Lung (tissue), 12 donors: ENCODE data around the gene APLN. TPM values are rescaled to one million over a fixed set of nuclear protein-coding genes. Genes with fewer than 3 reads are reported as not detected.

ENCODE experiments used
- ATAC-seq: fragments of 200-7000 bp; cut with Tn5 transposase; one replicate; pipeline ENCODE4 v1.9.1; 2020; ENCODE audit warnings: moderate number of reproducible peaks; ENCODE audit not compliant: insufficient read depth, low FRiP score
- DNase-seq, 3 donors: peaks; one replicate each; pipeline ENCODE4 v3.0.0-alpha.2; 2013 to 2017
- H3K27ac ChIP-seq, 2 donors: one replicate each; pipeline ENCODE4 v1.5.1; 2013; ENCODE audit warnings: mild to moderate bottlenecking in 2 of 2, moderate library complexity in 2 of 2, control low read depth in 1 of 2, inconsistent platforms in 1 of 2, low read depth in 1 of 2, low read length in 1 of 2
- H3K27me3 ChIP-seq, 3 donors: one replicate each; pipeline ENCODE4 v1.5.1; 2013; ENCODE audit warnings: low read length in 2 of 3; ENCODE audit not compliant: control insufficient read depth in 3 of 3, insufficient read depth in 3 of 3
- H3K36me3 ChIP-seq, 4 donors: one replicate each; pipeline ENCODE4 v1.5.1; 2013; ENCODE audit warnings: low read length in 4 of 4, mild to moderate bottlenecking in 1 of 4, moderate library complexity in 1 of 4; ENCODE audit not compliant: control insufficient read depth in 4 of 4, insufficient read depth in 4 of 4
- H3K4me1 ChIP-seq, 5 donors: one replicate each; pipeline ENCODE4 v1.5.1; 2013; ENCODE audit warnings: low read length in 5 of 5, mild to moderate bottlenecking in 2 of 5, moderate library complexity in 1 of 5; ENCODE audit not compliant: control insufficient read depth in 5 of 5, insufficient read depth in 5 of 5
- H3K4me3 ChIP-seq: one replicate; pipeline ENCODE4 v1.5.1; 2013; ENCODE audit warnings: mild to moderate bottlenecking, control low read depth, moderate library complexity
- H3K9ac ChIP-seq, 2 donors: one replicate each; pipeline ENCODE4 v1.5.1; 2013; ENCODE audit warnings: low read length in 2 of 2, control low read depth in 1 of 2; ENCODE audit not compliant: insufficient read depth in 1 of 2
- H3K9me3 ChIP-seq, 4 donors: one replicate each; pipeline ENCODE4 v1.5.1; 2013; ENCODE audit warnings: low read length in 3 of 4, mild to moderate bottlenecking in 1 of 4, moderate library complexity in 1 of 4; ENCODE audit not compliant: control insufficient read depth in 4 of 4, insufficient read depth in 3 of 4
- CTCF ChIP-seq: IDR thresholded peaks from 2 replicates; pipeline ENCODE4 v1.5.1; 2012; ENCODE audit warnings: mild to moderate bottlenecking; ENCODE audit errors: control extremely low read depth, extremely low read depth
- WGBS, 2 donors: extraction: QIAGEN DNeasy Blood & Tissue Kit; methylation state at CpG; one replicate each; pipeline ENCODE4 v1.1.7; 2013; 5-methylcytosine and 5-hydroxymethylcytosine counted together
- polyA plus RNA-seq, 2 donors: library from polyadenylated mRNA; stranded (reverse); fragments of 200-250 nt; gene quantifications; one replicate each; pipeline ENCODE4 v1.2.1, GENCODE V29; 2013
- total RNA-seq, 2 donors: library from RNA; depleted of rRNA in 1 of 2; stranded (reverse); fragments of >200 nt in 1 of 2; gene quantifications; one replicate each; pipeline ENCODE4 v1.2.1, GENCODE V29; 2014 to 2021
- donor health status: control.
- donor health status: control.
- donor health status: Bipolar disorder and iron deficiency.
- donor health status: healthy.
- donor health status: DM: yes; HTN: yes; CAD: no.

APLN gene
- total and polyA plus RNA-seq, 4 donors, result 1.8 to 10.4 (median 5.7) TPM

DNA sequence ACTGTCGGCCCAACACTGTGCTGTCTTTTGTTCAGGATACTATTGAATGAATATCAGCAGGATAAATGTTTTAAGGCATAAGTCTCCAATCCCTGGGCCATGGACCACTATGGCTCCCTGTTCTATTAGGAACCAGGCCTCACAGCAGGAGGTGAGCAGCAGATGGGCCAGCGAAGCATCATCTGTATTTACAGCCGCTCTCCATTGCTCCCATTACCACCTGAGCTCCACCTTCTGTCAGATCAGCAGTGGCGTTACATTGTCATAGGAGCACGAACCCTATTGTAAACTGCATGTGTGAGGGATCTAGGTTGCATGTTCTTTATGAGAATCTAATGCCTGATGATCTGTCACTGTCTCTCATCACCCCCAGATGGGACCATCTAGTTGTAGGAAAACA is 3.7 kb upstream of the APLN start:
- H3K4me1 ChIP-seq, result peaks cover 0 to 12% (median 0%) of the 10 kb centered on the region in 5 donors
- H3K27ac ChIP-seq, result no peak overlapping the region
- peaks cover 0 to 5% (median 0%) of the 10 kb centered on the region in 4 donors for H3K9me3 ChIP-seq
- TF ChIP-seq CTCF, result no peak
- peaks cover 0 to 8% (median 0%) of the 10 kb centered on the region in 3 donors for H3K27me3 ChIP-seq
- no peak overlapping the region for H3K9ac ChIP-seq
- 87 to 98% methylated on average over 5 of the region's 5 CpGs for WGBS, 2 donors
- H3K36me3 ChIP-seq, result no peaks in the 10 kb centered on the region
- no peak for ATAC-seq
- no peak overlapping the region for H3K4me3 ChIP-seq
- DNase-seq, result no peak

DNA sequence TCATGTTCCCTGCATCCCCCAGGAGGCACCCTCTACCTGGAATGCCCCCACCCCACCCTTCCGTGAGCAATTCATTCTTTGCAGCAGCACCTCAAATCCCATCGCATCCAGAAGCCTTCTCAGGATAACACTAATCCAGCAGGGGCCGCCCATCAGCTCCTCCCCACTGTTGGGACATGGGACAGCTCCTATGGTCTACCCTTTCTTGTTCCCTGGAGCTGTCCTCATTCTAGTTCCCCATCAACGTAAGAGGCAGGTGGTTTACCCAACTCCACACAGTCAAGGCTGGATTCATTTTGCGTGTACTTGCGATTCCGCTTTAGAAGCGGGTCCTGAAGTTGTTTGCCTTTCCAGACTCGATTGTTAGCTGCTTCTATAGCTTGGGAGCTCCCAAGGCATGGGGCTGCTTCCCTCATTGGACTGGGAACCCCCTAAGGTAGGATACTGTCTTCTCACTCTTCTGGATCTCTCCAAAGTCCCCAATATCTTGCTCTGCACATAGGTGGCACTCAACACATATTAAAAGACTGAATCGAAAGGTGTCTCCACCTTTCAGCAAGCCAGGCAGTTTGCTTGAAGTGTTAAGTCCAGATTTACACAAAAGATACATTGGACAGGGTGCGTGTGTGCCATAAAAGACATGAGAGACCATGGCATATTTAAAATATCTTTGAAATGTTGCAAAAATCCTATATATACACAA is 942 bp upstream of the APLN start:
- Histone ChIP-seq H3K27me3 (peaks cover 0 to 10% (median 5%) of the 10 kb centered on the region in 3 donors), H3K36me3 (no peaks in the 10 kb centered on the region), H3K4me3 (no peak overlapping the region), H3K9me3 (peaks cover 0 to 7% (median 0%) of the 10 kb centered on the region in 4 donors), H3K27ac (no peak overlapping the region), H3K9ac (no peak overlapping the region), H3K4me1 (peaks cover 0 to 12% (median 0%) of the 10 kb centered on the region in 5 donors)
- TF ChIP-seq CTCF, result no peak
- no peak for ATAC-seq
- DNase-seq, result peak in 1 of 3 donors; percentile 19
- WGBS, 2 donors, result 46 to 48% methylated on average over 11 of the region's 11 CpGs

DNA sequence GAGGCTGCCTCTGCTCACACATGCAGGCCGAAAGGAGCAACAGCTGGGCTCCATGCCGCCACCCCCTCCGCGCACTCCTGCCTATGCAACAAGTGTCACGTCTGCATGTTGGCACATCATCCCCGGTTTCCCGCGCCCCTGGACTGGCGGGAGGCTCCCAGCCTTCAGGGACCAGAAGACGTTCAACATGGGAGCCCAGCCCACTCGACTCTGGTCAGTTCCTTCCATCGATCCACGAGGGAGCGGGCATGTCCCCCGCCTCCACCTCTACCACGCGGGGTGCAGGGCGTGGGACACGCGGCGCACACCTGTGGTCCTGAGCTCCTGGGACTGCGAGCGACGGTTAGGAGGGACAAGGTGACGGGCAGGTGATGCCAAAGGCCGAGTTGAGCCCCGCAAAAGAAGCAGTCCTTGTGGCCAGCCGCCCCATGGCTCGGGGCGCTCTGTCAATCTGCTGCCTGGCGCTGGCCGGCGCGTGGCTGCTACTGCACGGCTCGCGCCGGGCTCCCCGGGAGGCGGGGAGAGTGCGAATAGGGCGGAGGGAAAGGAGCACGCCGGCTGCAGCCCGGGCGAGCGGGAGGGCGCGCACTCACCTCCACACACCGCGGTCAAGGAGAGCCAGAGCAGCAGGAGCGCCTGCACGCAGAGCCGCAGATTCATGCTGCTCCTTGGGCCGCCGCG is 645 bp downstream of the APLN start:
- Histone ChIP-seq H3K9me3 (peaks cover 0 to 7% (median 0%) of the 10 kb centered on the region in 4 donors), H3K27ac (no peak overlapping the region), H3K4me1 (peaks cover 0 to 12% (median 0%) of the 10 kb centered on the region in 5 donors), H3K36me3 (no peaks in the 10 kb centered on the region), H3K27me3 (peaks cover 0 to 10% (median 5%) of the 10 kb centered on the region in 3 donors), H3K4me3 (no peak overlapping the region), H3K9ac (no peak overlapping the region)
- ATAC-seq, result peak; percentile 63
- TF ChIP-seq CTCF, result no peak
- WGBS, 2 donors, result 3 to 36% methylated on average over 17 to 57 of the region's 57 CpGs
- peak in 2 of 3 donors; percentile 11 to 38 for DNase-seq
